ENCODE data around the gene SPNS1.
"Not testable (repeated sequence)": the region's sequence is repeated elsewhere in the genome, so short reads cannot be mapped to it uniquely, and the experiment has no call there.

The SPNS1 gene

DNA sequence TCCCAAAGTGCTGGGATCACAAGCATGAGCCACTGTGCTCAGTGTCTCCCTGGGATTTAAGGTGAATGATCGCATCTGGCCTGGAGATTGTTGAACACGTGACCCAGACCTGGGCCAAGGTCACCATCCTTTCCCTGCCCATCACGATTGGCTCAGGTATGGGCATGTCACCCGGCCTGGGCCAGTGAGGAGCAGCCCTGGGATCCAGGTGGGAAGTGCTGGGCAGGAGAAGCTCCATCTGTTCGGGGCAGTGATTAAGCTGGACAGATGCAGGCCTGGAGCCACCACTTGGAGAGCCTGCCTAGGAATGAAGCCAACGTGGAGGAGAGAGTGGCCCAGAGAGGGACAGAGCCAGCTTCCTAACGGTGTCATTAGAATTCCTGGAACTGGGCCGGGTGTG lies 17.1 kb downstream of the SPNS1 start:
- DNase-seq, result no peak

DNA sequence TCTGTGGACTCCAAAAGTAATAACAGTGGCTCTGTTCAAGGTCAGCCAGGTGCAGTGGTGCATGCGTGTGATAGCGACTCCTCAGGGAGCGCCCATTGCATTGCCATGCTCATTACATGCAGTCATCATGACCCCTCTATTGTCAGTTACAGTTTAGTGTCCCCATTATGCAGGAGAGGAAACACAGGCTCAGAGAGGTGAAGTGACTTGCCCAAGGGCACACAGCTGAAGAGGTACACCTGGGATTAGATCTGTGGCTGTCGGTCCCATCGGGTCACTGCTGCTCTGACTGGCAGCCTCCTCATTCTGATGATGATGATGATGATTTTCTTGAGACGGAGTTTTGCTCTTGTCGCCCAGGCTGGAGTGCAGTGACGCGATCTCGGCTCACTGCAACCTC lies 17.9 kb downstream of the SPNS1 start:
- DNase-seq, result no peak

DNA sequence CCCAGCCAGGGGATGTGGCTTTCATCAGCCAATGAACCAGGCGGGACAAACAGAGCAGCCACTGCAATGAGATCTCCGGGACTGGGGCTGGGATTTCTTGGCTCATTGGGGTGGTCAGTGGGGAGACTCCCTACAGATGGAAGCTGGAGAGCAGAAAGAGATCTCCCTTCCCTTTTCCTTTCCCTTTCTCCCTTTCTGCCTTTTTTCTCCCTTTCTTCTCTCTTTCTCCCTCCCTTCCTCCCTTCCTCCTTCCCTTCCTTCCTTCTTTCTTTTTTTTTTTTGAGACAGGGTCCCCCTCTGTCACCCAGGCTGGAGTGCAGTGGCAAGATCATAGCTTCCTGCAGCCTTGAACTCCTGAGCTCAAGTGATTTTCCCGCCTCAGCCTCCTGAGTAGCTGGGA lies 24.3 kb downstream of the SPNS1 start:
- DNase-seq, result no peak

DNA sequence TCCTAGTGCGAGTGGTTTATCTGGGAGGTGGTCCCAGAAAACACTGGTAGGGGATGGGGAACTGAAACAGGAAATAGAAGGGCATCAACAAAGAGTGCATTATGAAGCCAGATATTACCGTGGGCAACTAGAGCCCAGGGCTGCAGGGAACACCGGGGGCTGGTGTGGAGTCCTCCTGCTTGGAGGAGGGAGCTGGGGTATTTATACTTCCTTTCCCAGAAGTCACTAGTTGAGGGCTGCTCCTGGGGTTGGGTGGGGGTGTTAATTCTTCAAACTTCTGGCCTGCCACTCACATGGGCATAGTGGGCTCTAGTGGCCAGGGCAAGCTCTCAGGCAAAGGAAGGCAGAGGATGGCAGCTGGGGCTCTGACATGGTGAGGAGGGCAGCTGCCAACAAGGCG lies 25.0 kb downstream of the SPNS1 start:
- no peak for DNase-seq

DNA sequence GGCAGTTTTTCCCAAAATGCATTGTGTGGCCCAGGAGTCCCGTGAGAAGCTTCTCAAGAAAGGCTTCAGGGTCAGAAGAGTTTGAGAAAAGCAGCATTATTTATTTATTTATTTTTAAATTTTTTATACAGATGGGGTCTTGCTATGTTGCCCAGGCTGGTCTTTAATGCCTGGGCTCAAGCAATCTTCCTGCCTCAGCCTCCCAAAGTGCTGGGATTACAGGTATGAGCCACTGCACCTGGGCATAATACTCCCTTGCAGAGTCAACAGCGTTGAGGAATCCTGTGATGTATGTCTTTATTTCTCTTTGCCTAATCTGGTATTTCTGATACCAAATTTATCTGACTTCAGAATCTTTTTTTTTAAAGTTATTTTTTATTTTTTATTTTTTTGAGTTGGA lies 25.4 kb downstream of the SPNS1 start:
- DNase-seq, result no peak

DNA sequence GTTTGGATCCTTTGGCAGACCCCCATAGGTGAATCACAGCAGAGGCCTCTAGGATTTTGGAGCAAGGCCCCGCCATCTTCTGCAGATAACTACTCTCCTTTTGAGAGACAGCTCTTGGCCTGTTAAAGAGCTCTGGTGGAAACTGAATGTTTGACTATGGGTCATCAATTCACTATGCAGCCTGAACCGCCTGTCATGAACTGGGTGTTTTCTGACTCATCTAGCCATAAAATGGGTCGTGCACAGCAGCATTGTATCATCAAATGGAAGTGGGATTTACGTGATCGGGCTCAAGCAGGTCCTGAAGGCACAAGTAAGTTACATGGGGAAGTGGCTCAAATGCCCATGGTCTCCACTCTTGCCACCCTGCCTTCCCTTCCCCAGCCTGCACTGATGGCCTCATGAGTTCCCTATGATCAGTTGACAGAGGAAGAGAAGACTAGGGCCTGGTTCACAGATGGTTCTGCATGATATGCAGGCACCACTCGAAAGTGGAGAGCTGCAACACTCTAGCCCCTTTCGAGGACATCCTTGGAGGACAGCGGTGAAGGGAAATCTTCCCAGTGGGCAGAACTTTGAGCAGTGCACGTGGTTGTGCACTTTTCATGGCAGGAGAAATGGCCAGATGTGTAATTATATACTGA lies 30.0 kb downstream of the SPNS1 start:
- not testable (repeated sequence) for DNase-seq

DNA sequence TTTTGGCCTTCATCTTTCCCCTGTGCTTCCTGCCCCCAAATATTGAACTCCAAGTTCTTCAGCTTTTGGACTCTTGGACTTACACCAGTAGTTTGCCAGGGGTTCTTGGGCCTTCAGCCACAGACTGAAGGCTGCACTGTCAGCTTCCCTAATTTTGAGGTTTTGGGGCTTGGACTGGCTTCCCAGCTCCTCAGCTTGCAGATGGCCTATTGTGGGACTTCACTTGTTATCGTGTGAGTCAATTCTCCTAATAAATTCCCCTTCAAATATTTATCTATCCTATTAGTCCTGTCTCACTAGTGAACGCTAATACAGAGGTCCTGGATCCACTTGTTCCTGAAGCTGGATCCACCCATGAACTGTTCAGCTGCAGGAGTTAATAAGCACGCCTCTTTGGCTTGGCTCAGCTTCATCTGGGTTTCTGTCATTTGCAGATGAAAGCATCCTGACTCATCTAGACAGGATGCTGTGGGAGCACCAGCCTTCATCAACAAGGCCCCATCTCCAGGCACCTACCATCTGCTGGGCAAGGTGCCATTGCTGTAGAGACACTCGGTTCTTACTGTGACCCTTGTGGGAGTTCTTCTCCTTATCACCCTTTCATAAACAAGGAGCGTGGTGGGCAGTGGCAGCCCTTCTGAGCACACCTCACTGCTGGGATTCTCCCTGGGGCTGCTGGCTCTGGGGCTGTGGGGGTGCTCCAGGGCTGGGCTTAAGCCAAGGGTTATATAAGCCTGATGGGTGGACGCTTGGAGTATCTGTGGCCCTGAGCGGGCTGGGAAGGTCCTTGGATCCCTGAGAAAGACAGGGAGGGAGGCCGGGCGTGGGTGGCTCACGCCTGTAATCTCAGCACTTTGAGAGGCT lies 33.4 kb downstream of the SPNS1 start:
- no peak for DNase-seq

DNA sequence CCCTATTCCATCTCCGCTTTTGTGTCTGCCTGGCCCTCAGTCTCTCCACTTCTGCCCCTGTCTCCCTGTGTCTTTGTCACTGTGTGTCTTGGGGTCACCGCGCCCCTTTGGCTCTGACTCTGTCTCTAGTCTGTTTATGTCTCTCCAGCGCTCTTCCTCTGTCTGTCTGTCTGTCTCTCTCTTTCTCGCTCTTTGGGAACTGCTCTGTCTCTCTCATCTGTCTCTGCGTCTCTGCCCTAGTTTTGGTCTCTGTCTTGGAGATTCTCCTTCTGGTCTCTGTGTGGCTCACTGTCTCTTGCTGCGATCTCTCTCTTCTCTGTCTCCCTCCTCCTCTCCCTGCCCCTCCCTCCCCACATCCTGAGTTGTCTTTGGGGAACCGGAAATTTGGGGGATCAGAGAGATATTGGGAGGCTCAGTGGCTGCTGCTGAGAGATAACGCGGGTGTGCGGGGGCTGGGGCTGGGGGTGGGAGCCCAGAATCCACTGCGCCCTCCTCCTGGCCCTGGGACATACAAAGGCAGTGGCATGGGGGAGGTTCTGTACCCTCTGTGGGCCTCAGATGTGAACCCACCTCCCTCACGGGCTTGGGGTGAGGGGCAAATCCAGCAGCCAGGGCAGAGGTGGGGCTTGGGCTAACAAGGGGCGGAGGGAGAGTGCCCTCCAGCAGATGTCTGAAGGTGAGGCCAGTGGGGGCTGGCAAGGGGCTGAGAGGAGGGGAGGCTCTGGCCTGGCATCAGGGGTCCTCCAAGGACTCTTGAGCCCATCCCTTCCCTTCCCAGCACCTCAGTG lies 34.7 kb downstream of the SPNS1 start:
- DNase-seq, result no peak

DNA sequence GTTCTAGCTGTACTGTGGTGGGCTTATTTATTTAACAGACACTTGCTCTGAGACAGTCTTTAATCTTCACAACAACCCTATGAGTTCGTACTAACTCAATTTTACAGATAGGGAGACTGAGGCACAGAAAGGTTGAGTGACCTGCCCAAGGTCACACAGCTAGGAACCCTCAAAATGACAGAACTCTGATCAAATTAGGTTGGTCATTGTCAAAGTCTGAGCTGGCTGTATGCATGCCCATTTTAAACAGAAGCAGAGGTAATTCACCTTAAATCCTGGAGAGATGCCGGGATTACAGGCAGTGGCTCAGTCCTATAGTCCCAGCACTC lies 35.2 kb downstream of the SPNS1 start:
- no peak for DNase-seq

DNA sequence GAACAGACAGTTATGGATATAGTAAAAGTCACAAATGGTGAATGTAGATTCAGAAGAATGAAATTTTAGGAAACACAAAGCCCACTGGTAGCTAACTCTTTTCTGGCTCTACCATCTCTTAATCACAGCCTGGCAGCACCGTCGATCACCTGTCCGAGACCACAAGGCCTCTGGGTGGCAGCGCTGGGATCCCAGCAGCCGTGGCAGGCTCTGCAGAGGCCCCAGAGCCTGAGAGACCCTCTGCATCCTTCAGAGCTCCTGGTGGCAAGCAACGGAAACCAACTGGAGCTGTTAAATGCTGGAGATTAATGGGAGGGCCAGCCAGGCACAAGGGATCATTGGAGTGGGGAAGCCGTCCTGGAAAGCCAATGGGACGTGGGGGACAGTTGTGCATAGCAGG lies 36.5 kb downstream of the SPNS1 start:
- no peak for DNase-seq

DNA sequence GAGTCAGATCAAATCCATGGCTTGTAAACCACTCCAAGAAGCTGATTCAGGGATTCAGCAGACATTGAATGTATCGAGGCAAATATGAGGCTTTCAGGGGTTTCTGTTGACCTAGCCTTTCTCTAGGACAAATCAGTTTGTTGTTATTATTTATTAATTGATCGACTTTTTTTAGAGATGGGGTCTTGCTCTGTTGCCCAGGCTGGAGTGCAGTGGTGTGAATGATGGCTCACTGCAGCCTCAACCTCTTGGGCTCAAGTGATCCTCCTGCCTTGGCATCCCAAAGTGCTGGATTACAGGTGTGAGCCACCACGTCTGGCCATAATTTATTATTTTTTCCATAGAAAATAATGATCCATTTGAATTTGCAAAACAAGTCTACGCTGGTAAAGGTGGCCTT lies 37.3 kb downstream of the SPNS1 start:
- no peak for DNase-seq

DNA sequence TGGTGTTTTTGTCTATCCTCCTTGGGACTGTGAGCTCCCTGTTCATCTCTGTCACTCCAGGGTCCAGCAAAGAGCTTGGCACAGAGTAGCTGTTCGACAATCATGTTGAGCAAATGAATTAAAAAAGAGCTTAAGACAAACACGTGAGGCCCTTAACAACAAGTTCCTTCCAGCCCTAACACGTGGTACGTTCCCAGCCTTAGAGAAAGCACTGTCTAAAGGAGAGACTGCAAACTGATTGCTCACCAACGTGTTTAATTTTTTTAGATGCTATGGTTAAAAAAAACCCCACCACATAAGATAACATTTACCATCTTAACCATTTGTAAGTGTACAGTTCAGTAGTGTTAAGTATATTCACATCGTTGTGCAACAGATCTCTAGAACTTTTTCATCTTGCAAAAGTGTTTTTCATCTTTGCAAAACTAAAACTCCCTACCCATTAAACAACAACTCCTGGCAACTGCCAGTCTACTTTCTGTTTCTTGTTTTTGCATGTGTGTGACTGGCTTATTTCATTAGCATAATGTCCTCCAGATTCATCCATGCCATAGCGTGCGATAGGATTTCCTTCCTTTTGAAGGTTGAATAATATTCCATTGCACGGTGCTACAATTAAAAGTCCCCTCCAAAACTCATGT lies 38.5 kb downstream of the SPNS1 start:
- no peak for DNase-seq

DNA sequence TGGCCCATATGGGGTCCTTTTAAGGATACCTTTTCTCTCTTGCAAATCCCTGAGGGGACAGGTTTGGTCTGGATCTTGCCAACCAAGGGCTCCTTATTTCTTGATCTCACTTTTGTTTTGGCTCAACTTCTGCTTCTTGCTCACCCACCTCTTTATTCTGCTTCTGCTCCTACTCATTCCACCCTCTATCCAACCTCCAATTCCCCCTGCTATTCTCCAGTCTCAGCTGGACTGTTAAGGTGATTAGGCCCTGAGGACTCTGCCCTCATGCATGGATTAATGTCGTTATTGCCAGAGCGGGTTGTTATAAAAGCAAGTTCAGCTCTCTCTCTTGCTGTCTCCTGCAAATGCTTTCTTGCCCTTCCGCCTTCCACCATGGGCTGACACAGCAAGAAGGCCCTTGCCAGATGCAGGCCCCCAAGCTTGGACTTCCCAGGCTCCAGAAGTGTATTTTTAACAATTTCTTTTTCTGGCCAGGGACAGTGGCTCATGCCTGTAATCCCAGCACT lies 40.0 kb downstream of the SPNS1 start:
- DNase-seq, result no peak

DNA sequence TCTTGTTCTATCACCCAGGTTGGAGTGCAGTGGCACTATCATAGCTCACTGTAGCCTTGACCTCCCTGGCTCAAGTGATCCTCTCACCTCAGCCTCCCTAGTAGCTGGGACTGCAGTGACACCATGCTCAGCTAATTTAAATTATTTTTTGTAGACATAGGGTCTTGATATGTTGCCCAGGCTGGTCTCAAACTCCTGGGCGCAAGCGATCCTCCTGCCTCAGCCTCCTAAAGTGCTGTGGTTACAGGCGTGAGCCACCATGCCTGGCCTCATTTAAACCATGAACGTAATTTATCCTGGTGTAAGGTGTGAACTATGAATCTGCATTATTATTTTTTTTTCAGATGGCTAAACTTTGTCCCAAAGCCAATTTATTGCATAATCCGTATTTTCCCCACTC lies 47.6 kb downstream of the SPNS1 start:
- DNase-seq, result no peak

DNA sequence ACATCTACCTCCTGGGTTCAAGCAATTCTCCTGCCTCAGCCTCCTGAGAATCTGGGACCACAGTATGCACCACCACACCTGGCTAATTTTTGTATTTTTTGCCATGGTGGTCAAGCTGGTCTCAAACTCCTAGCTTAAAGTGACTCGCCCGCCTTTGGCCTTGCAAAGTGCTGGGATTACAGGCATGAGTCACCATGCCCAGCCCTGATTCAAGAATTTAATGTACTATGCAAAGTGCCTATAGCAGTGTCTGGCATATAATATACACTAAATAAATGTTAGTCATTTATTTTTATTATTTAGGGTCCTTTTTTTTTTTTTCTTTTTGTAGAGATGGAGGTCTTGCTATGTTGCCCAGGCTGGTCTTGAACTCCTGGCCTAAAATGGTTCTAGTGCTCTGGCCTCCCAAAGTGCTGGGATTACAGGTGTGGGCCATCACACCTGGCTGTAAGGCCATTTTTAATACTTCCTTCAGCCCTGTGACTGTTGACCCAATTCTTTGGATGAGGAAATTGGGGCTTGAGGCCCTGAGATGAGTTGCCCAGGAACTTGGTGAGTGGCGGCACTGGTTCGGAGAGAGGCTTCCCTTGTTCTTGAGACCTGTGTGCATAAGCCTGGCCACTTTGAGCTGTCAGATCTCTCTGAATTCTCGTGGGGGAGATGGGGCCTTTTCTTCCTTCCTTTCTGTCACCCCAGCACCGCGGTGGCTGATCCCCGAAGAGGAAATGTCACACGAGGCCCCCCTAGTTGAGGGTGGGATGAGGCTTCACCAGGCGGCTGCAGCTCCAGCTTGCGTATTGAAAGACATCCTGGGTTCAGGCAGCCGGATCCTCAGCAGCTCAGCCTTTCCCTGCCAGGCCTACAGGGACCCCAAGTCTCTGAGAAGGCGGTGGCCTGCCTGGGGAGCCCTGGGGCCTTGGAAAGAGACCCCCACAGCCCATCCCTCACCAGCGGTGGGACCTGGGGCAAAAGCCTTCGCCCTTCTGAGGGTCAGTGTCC lies 49.0 kb downstream of the SPNS1 start:
- DNase-seq, result no peak

DNA sequence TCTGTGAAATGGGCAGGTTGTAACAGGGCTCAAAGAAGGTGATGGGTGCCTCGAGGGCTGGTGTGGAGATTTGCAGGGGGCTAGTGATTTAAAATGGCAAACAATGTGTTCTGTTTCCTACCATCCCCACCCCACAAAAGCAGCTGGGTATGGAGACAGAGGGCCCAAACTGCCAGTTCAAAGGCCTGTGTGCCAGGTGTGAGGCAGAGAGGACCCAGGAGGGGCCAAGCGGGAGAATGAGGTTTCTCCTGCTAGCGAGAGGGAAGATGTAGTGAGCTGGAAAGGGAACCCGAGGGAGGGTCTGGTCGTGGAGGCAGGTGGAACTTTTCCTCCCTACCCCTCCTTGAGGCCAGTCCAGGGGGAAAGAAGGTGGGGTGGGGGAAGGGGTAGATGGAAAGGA lies 49.7 kb downstream of the SPNS1 start:
- DNase-seq, result no peak

DNA sequence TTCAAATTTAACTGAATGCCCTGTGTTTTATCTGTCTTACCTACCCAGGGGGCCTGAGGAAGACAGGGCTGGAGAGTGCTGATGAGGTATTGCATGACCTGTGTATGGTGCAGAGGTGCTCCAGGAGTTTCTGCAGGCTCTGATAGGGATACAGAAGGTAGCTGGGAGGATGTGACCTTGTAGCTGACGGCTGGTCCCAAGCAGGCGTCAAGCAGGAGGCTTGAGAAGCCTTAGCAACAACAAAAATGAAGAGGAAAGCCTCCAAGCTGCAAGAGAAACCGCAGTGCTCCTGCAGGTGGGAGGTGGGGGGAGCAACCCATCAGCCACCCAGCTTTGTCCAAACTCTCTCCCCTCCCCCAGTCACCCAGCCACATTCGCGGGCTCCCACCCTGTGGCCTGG lies 50.6 kb downstream of the SPNS1 start:
- DNase-seq, result no peak

DNA sequence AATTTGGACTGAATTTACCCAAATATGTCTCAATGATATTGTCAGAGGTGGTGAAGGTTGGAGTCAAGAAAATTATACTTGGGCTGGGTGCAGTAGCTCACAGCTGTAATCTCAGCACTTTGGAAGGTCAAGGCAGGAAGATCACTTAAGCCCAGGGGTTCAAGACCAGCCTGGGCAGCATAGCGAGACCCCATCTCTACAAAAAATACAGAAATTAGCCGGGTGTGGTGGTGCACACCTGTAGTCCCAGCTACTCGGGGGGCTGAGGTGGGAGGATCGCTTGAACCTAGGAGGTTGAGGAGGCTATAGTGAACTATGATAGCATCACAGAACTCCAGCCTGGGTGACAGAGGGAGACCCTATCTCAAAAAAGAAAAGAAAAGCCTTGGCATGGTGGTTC lies 51.2 kb downstream of the SPNS1 start:
- no peak for DNase-seq

DNA sequence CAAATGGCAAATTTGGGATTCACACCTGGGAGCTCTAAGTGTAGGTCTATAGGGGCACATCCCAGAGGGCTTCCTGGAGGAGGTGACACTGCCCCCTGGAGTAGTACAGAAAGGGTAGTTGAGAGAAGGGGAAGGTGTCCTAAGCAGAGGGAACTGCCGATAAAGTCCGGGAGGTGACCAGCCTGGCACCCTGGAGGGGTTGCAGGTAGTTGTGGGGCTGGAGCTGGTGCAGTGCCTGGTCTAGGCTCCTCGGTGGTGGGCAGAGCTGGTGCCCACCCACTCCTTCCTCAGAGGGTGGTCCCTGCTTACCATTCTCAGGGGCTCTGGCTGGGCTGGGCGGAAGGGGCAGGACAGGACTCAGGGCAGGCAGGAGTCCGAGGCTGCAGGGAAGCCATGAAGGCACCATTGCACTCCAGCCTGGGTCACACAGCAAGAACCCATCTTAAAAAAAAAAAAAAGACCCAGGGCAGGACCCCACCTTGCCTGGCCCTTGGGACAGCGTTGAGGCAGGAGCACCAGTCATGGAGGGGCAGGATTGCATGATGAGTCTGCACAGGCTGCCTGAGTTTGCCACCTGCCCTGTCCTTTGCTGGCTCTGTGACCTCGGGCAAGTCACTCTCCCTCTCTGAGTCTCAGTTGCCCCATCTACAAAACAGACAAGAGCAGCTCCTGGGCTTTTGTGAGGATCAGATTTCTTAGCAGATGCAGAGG lies 54.0 kb downstream of the SPNS1 start:
- DNase-seq, result no peak

DNA sequence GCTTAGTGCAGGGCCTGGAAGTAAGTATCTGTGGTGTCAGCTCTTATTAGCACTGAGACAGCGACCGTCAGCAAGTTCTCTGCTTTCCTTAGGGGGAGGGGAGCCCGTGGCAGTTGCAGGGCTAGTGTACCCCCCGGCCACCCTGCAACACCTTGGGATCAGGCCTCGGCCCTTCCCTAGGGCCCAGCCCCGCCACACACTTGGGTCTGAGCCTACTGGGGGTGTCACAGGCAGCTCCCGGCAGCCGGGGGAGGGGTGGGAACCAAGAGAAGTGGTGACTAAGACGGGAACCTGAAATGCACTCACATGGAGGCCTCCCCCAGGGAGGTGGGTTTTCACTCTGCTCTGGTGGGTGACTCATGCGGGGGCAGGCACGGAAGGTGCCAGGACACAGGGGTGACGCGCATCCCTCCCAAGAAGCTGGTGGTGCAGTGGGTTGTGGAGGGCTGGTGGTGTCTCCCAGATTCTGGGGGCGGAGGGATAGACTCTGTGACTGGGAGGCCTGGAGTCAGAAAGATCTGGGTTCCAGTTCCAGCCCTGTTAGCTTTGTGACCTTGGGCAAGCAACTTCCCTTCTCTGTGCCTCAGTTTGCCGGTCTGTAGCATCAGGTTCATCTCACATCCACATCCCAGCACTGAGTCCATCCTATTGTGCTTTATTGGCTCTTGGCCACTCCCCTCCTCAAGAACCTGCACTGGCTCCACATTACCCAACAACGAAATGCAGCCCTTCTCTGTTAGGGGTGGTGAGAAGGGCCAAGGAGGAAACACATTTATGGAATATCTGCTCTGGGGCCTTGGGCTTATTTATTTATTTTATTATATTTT lies 54.8 kb downstream of the SPNS1 start:
- DNase-seq, result no peak
